IPS DF 4.7 (cell line): Measurements from ENCODE around the gene MACROD2.

ENCODE experiments used
- DNase-seq: peaks from one replicate; pipeline ENCODE4 v3.0.0-alpha.2; 2013; ENCODE audit warnings: low spot score; ENCODE audit errors: extremely low read depth

Gene MACROD2

DNA sequence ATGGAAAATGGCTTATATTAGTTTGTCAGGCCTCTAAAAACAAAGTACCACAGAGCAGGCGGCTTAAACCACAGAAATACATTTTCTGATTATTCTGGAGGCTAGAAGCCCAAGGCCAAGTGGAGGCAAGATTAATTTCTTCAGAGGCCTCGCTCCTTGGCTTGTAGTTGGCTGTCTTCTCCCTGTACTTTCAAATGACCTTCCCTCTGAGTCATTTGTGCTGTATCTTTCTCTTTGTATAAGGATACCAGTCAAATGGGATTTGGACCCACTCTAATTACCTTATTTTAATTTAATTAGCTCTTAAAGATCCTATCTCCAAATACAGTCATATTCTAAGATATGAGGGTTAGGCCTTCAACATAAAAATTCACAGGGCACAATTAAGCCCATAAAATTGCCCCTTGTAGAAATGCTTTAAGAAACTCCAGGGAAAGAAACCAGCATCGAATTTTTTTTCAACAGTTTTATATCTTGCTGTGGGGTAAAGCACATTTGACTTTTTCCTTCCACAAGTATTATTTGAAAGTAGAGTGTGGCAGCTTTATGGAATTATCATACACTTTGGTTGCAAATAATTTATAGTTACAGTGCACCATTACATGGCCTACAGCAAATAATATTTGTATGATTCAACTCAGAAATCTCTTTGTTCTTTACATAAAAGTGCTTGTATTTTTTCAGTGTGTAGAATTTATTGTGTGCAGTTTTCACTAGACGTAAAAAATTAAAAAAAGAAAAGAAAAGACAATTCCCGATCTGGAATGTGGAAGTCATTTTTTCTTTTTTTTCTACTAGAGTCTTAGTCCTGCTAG, 1871.8 kb downstream of the MACROD2 start:
- DNase-seq = no peak

DNA sequence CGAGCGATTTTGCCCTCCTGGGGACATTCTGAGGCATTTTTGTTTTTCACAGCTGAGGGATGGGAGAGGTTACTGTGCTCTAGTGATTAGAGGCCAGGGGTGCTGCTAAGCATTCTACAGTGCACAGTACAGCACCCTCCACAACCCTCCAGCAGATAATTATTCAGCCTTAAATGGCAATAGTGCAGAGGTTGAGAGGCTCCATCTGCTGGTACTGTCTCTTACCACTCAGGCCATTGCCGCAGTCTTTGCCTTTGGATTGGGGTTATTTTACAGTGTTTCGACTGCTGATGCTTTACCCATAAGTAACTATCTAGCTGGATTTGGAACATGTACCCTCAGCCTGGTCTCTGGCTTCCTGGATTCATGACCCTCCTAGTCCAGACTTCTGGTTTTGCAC, 1872.6 kb downstream of the MACROD2 start:
- DNase-seq = no peak

DNA sequence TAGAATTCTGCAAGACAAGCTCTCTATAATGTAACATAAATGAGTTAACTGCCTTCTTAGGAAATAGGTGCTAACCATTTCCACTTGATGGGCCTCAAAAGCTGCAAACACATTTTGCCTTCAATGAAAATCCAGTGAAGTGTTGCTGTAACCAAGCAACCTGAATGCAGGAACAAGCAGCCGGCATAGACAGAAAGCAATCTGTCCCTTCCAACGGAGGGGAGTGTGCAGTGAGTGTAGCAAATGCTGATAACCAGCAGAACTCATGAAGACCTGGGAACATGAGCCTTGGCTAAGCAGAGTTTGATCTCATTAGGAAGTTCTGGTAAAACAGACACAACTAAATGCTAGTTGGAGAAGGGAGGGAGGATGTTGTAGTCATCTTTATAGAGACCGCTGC, 1880.1 kb downstream of the MACROD2 start:
- DNase-seq = no peak

DNA sequence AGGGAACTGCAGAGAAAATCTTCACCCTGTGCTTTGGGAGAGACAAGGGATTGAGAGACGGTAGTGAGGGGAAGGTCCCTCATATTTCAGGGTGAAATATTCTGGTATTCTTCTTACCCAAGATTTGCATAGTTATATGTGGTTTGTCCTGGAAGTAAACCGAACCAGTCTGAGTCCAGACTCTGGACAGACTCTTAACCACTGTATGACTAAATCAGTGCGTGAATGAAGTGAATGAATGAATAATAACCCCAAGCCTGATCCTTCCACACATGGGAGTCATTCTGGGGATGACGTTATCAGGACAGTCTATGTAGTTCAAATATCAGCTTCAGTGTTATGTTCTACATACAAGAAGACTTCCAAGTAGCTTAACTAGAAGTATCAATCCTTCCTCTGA, 1887.2 kb downstream of the MACROD2 start:
- no peak for DNase-seq

DNA sequence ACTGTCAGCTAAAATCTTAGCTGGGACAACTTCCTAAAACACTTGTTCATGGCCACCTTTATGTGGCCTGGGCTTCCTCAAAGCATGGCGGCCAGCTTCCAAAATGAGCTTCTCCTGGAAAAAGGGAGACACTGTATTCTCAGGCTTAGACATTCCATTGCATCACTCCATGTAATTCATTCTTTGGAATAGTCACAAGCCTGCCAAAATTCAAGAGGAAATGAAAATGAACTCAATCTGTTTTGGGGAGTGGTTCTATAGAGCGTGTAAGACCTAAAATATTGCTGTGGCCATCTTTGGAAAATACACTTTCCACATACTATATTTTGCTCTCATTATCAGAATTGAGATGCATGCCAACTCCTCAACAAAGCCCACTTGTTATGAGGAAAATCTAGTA, 1890.9 kb downstream of the MACROD2 start:
- no peak for DNase-seq

DNA sequence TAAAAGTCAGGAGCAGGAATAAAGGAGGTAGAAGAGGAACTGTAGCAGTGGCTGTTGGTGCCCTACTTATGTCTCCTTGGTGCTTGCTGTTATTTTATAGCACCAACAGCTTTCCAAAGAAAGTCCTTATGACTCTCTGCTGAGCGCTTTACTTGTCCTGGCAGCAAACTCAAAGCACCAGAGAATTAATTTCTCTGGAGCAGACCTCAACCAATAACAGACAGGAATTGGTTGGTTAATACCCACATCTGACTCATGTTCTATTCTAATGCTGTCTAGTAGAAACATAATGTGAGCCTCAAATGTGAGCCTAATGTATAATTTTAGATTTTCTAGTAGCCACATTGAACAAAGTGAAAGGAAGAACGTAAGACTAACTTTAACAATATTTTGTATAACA, 1892.1 kb downstream of the MACROD2 start:
- no peak for DNase-seq

DNA sequence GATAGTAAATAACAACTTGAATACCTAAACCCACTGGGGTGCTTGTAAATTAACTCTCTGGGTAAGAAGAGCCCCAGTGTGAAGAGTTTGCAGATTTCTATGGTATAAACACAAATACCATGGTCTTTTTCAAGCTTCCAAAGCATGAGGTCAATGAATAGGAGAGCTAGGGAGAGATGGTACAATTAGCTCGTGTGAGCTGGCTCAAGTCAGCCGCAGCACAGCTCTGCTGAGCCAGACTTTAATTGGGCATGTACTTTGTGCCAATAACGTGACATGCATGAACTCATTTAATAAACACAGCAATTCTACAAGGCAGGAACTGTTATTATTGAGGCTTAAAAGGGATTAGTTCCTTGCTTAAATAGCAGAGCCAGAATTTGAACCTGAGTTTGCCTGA, 1893.7 kb downstream of the MACROD2 start:
- no peak for DNase-seq

DNA sequence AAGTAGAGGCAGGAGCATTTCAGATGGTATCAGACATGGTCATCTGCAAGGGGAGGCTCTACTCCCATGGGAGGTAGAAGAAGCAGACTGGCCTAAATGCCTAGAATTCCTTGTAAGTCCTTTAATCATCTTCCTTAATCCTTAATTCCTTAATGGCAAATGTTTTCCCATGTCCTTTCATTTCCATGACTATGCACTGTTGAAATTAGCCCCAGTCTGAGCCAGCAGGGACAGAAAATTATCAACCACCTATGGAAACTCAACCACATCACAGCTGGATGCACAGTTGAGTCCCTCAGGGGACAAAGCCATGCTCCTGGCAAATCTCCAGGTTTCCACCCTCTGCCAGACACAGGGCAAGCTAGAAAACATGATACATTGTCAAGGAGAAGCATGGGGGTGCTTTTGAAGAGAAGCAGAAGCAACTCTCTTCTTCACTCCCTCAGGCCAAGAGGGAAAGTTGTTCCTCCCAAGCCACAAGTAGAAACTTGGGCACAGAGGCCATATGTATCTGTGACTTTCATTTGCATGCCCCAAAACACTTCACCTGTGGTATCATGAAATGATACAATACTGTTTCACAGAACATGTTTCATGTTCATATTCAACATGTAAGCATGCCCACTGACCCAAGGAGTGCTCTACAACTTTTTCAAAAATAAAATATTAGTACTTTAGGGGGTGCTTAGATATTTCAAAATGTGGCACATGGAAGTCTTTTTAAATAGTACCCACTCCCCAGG, 1894.4 kb downstream of the MACROD2 start:
- DNase-seq = no peak

DNA sequence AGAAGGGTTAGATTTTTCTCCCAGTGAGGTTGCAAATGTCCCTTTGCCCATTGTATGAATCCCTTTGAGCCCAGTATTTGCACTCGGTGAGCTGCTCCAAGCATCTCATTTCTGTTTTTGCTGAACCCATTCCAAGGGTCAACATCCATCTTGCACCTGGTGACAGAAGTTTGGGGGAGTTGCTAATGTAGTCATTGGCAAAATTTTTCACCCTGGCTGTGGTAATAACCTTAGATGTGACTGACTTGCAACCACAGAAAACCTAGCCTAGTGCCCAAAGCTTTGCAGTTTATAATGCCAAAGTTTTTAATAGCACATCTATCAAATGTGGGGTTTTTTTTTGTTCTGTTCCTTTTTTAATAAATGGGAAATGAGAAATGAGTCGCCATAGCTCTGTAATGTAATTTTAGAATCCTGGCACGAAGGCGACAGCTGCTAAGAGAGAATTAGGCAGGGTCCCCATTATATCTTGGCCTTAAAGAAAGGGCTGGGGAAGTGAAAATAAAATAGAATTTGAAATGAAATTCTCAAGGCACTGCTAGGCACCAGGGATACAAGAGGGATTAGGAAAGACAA, 1895.2 kb downstream of the MACROD2 start:
- DNase-seq = no peak

DNA sequence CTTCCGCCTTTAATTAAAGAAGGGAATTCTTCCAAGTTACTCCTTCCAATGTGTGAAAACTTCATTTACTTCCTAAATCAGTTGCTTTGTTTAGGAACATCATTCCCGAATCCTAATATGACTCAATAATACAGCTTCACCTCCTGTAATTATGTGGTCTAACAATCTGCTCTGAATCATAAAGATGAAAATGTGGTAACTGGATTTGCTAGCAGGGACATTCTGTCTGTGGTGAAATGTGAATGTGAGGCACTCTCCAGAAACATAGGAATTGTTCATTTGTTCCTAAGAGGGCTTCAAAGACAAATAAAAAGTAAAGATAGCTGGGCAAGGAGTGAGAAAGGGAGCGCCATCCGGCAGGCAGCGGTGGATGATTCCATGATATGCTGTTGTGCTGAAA, 1899.8 kb downstream of the MACROD2 start:
- no peak for DNase-seq

DNA sequence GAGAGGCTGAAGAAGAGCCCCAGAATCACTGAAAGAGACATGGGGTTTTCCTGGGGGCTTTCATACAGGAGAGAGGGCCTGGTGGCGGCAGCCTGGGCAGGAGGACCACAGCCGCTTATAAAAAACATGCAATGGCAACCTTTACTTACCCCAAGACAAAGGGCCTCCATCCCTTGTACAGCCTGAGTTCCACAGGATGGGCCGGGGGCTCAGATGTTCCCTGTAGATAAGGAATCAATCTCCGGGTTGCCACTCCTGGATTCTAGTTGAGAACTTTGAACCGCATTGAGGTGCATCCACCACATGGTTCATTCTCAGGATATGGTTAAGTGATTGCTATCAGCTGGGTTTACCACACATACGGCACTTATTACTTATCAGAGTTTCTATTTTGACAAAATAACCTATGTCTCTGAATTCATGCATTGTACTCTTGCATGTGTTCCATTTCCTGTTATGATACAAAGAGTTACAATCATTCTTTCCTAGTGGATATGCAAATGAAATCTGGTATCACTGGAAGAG, 1900.3 kb downstream of the MACROD2 start:
- no peak for DNase-seq

DNA sequence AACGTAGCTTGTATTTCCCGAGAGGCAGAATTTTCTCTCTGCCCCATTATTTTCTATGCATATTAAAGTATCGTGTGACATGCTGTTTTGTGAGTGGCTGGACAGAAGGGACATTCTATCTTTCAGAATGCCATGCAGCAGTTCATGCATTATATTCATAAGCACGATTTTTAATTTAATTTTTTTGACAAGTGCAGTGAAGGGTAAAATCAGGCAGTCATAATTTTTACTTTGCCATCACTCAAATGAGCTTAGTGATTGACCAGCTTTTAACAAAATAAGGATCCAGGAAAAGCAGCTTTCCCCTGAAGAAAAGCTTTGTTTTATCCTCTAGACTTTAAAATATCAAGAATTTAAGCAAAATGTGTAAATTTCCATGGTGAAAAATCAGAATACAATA, 1904.7 kb downstream of the MACROD2 start:
- no peak for DNase-seq

DNA sequence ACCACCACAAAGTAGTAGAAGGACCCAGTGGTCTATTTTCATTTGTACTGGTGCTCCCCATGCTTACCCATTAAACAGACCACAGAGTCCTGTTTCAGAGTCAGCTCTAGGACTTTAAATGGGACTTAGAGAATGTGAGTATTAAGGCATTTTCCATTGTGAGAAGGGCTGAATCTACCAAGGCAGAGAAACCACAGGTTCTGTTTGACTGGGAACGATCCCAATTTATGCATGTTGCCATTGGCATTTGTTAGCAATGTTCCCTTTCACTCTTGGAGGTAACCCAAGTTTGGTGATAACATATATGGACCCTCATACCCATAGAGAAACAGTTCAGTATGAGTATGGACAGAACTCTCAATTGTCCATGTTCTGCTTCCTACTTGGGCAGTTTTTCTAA, 1905.1 kb downstream of the MACROD2 start:
- DNase-seq = no peak

DNA sequence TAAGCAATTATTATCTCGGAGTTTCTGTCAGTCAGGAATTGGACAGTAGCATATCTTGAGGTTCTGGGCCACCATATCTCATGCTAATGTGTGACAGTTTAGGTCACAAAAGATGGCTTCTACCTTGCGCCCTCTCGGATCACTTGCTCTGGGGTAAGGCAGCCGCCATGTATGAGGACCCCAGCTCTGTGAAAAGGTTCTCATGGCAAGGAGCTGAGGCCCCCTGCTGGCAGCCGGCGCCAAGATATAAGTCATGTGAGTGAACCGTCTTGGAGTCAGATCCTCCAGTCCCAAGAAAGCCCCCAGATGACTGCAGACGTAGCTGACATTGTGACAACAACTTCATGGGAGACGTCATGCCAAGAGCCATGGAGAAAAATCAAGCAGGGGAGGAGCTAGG, 1907.2 kb downstream of the MACROD2 start:
- DNase-seq = no peak

DNA sequence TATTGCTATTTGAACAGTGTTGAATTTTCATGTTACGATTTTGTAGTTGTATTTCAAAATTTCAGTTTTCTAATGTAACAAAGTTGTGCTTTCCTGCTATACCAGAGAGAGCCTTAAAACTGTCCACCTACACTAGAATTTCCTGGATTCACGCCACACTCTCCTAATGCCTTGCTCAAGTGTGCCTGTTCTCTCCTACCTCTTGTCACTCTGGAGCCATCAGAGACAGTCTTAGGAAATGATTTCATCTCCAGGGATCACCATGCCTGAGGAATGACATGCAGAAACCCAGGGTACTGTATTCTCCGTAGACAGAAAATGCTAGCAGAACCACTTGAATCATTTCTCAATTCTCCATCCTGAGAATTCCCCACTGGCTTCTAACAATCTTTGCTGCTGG, 1910.3 kb downstream of the MACROD2 start:
- no peak for DNase-seq

DNA sequence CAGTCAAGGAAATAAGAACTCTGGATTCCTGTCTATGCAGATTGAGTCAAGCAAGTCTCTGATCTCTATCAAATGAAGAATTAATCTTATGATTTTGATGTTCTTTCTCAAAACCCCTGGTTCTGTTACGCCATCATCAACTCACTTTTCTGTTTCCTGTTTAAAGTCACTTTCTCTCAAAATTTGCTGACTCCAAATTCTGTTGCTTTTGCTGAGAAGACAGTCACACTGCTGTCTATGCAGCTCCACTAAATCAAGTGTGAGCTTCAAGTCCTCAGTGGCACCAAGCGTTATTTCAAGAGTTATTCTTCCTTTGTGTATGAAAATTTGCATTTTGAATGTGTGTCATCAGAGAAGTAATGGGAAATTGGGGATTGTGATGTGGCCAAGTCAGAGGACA, 1914.7 kb downstream of the MACROD2 start:
- DNase-seq = no peak

DNA sequence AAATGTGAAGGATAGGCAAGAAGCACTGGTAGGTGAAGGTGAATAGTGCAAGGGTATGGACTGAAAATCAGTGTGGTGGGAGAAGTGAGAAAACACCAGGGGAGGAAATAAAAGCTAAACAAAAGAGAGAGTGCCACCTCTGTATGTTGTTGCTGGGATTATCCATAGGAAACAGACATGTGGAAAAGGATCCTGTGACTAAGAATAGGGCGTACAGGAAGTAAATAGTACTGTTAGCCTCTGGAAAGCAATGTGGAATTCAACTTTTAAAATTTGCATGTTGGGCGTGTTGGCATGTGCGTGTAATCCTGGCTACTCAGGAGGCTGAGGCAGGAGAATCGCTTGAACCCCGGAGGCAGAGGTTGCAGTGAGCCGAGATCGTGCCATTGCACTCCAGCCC, 1916.3 kb downstream of the MACROD2 start:
- no peak for DNase-seq

DNA sequence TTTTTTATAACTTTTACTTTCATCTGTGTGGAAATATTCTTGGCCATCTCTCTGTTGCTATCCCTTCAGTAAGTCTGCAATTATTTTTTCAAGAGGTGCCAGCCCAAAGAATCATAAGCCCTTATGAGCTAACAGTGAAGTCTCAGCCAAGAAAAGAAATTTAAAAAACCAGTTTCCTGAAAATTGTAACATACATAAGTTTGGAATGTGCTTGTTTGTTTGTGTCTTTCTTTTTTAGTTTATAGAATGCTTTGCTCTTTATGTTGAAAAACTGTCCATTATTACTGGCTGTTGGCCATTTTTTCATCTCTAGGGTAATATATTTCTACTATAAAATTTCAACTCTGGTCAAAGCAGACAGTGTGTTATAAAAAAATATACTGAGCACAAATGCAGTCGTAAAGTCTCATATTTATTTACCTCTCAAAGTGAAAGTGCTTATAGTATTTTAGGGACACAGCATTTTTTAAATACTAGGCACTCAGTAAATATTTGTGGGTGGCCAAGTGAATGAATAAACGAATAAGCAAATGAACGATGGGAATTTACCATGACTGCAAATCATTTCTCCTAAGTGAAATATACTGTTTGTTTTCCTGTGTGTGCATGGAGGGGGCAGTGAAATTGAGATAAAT, 1918.2 kb downstream of the MACROD2 start:
- no peak for DNase-seq

DNA sequence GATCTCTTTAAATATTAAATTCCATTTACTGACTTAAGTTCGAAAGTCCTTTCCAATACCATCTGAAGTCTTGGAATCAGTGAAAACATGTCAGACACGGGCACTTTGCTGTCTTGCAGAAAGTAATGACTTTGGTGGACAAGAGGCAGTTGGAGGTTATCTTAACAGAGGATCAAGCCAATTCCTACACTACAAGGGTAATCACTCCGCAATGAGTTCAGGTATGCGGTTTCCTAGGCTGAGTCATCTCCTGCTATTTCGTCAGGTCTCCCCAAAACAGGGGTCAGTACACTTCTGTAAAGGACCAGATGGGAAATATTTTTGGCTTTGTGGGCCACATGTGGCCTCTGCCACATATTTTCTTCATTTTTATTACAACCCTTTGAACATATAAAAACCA, 1921.3 kb downstream of the MACROD2 start:
- DNase-seq = no peak

DNA sequence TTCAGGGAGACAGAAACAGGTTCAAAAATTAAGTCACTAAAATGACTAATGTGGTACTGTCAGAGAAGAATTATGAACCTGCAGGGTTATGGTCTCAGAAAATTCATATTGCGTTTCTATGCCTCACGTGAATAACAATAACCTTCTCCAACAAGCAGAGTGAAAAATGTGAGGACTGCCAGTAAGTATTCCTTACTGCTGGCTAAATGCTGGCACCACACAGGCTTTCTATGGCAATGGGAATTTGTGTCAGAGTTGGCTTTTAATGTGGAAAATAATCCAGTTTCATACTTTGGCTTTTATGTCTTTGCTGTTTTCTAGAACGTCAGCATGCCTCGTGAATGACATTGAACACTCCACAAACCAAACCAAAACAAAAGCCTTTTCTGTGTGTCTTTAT, 1922.0 kb downstream of the MACROD2 start:
- DNase-seq = no peak

DNA sequence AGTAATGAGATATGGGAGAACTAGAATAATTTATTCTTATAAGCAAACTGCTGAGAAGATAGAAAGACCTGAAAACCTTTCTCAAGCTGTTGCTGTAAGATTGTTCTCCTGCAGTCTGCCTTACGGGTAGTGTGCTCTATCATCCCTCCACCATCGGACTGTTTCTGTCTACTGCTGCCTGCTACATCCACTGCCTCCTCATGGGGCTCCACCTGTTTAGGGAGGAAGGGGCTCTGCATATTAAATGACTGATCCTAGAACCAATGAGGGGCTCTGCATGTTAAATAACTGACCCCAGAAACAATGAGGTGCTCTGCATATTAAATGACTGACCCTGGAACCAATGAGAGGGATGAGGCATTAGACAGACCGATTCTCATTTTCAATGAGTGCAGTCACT, 1923.3 kb downstream of the MACROD2 start:
- no peak for DNase-seq

DNA sequence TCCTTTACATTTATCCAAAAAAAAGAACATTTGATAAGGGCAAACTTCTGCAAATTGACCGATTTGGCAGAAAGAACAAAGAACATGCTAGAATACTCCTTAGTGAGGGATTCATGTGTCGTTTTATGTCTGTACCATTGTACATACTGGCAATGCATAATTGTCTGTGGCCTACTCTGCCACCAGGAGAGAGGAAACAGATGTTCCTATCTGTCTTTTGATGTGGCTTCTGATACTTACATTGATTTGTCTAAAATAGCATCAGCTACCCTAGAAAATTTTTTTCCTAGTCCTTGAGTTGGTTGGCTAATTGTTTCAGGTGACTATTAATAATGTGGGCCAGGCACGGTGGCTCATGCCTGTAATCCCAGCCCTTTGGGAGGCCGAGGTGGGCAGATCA, 1923.8 kb downstream of the MACROD2 start:
- no peak for DNase-seq
